SU-DHL-6 (cell line): ENCODE measurements around the gene FUT8.

ENCODE experiments used
- H2AFZ ChIP-seq: fragments of 200-600 bp; sonication (generic); 2 replicates; pipeline ENCODE4 v1.6.1; 2014; ENCODE audit warnings: low read depth, mild to moderate bottlenecking, moderate library complexity, mixed read lengths, antibody characterized with exemption, low read length; ENCODE audit not compliant: severe bottlenecking
- H3F3A ChIP-seq: fragments of 200-600 bp; shearing (Covaris generic); 2 replicates; pipeline ENCODE4 v1.6.0; 2016; ENCODE audit warnings: antibody characterized with exemption, mild to moderate bottlenecking; ENCODE audit not compliant: insufficient read depth
- H3K27ac ChIP-seq: fragments of 200-600 bp; sonication (generic); 2 replicates; pipeline ENCODE4 v1.5.1; 2016; ENCODE audit warnings: low read depth, mild to moderate bottlenecking, low read length, moderate library complexity, mixed read lengths
- H3K27me3 ChIP-seq: fragments of 200-600 bp; sonication (generic), shearing (Covaris generic); 2 replicates; pipeline ENCODE4 v1.6.0; 2014; ENCODE audit warnings: mild to moderate bottlenecking, low read length
- H3K36me3 ChIP-seq: fragments of 200-600 bp; sonication (generic); 2 replicates; pipeline ENCODE4 v1.6.1; 2014; ENCODE audit warnings: mild to moderate bottlenecking, low read length, mixed read lengths
- H3K4me2 ChIP-seq: fragments of 300-600, 200-600 bp; shearing (Covaris generic), sonication (generic); 2 replicates; pipeline ENCODE4 v1.6.0; 2014; ENCODE audit warnings: low read length, low read depth, mild to moderate bottlenecking; ENCODE audit not compliant: poor library complexity, severe bottlenecking
- H3K4me3 ChIP-seq: fragments of 200-600 bp; sonication (generic); 2 replicates; pipeline ENCODE4 v1.5.1; 2014; ENCODE audit warnings: antibody characterized with exemption, low read length, mild to moderate bottlenecking, mixed read lengths; ENCODE audit not compliant: insufficient read depth, poor library complexity, severe bottlenecking
- H3K79me2 ChIP-seq: fragments of 200-600 bp; sonication (generic); 2 replicates; pipeline ENCODE4 v1.6.1; 2014; ENCODE audit warnings: mild to moderate bottlenecking, low read length, moderate library complexity; ENCODE audit not compliant: insufficient read depth
- H3K9ac ChIP-seq: fragments of 200-600 bp; sonication (generic); 2 replicates; pipeline ENCODE4 v1.7.0; 2014; ENCODE audit warnings: mild to moderate bottlenecking, low read length
- H3K9me2 ChIP-seq: fragments of 200-600 bp; sonication (generic); replicated peaks from 2 replicates; pipeline ENCODE4 v1.6.1; 2014; ENCODE audit warnings: low read length; ENCODE audit not compliant: insufficient read depth
- H3K9me3 ChIP-seq: fragments of 200-600 bp; sonication (generic); 2 replicates; pipeline ENCODE4 v1.6.1; 2014; ENCODE audit warnings: low read length, mixed read lengths; ENCODE audit not compliant: insufficient read depth
- H4K20me1 ChIP-seq: fragments of 200-600 bp; sonication (generic); 2 replicates; pipeline ENCODE4 v1.6.1; 2014; ENCODE audit warnings: low read depth, mild to moderate bottlenecking, antibody characterized with exemption, low read length, moderate library complexity, mixed read lengths
- EZH2phosphoT487 ChIP-seq: fragments of 200-600 bp; sonication (generic), shearing (Covaris generic); conservative IDR thresholded peaks from 2 replicates; pipeline ENCODE4 v1.6.1; 2018; ENCODE audit warnings: mild to moderate bottlenecking, antibody characterized with exemption, low read length, moderate library complexity, mixed read lengths
- TF ChIP-seq, protein P1 (sequence below): fragments of 200-600 bp; sonication (generic); IDR thresholded peaks from one replicate; pipeline ENCODE4 v1.5.1; 2017; ENCODE audit warnings: antibody characterized with exemption, mild to moderate bottlenecking, low read length, moderate library complexity; ENCODE audit not compliant: insufficient read depth, poor library complexity, severe bottlenecking

FUT8 gene

DNA sequence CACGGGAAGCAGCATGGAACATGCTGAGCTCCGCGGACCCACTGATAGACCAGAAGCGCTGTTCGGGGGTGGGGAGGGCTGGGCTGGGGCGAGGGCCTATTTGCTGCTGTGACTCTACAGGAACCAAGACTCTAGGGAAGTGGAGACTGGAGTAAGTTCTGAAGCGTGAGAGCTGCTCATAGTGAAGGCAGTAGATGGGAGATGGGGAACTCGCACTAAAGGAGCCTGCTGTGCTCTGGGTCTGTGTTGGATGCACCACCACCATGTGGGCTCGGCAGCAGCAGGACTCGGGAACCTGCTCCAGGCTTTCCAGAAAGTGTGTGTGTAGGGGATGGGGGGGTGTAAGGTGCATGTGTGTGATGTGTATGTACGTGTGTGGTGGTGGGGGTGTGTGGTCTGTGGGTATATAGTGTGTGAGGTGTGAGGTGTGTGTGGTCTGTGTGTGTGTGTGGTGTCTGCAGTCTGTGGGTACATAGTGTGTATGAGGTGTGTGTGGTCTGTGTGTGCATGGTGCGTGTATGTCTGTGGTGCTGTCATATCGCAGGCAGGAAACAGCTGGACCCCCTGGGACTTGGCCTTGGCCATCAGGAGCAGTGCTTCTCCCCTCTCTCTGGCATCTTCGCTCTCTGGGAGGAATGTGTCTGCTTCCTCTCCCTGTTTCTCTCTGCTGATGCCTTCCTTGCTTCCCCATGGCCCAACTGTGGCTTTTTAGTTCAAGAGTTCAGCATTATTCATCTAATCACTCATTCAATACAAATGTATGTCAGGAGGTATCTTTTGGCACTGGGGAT, 378.9 kb downstream of the FUT8 start:
- Histone ChIP-seq H3K9ac (no peak overlapping the region), H3F3A (no peaks in the 10 kb centered on the region), H3K9me3 (no peaks in the 10 kb centered on the region), H3K27me3 (no peaks in the 10 kb centered on the region), H2AFZ (no peak overlapping the region), H3K27ac (no peak overlapping the region), H3K36me3 (no peaks in the 10 kb centered on the region), H3K9me2 (no peaks in the 10 kb centered on the region), H4K20me1 (no peaks in the 10 kb centered on the region), H3K79me2 (no peaks in the 10 kb centered on the region), H3K4me2 (no peak overlapping the region), H3K4me3 (no peak overlapping the region)
- no peak for TF ChIP-seq EZH2phosphoT487
- TF ChIP-seq, protein P1, sequence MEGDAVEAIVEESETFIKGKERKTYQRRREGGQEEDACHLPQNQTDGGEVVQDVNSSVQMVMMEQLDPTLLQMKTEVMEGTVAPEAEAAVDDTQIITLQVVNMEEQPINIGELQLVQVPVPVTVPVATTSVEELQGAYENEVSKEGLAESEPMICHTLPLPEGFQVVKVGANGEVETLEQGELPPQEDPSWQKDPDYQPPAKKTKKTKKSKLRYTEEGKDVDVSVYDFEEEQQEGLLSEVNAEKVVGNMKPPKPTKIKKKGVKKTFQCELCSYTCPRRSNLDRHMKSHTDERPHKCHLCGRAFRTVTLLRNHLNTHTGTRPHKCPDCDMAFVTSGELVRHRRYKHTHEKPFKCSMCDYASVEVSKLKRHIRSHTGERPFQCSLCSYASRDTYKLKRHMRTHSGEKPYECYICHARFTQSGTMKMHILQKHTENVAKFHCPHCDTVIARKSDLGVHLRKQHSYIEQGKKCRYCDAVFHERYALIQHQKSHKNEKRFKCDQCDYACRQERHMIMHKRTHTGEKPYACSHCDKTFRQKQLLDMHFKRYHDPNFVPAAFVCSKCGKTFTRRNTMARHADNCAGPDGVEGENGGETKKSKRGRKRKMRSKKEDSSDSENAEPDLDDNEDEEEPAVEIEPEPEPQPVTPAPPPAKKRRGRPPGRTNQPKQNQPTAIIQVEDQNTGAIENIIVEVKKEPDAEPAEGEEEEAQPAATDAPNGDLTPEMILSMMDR, result no peak

GRCh38 chr14:65792208-65792905, 379.8 kb downstream of the FUT8 start:
- no peak overlapping the region for H3K4me2 ChIP-seq
- no peak overlapping the region for H3K9ac ChIP-seq
- no peak overlapping the region for H3K4me3 ChIP-seq

More at GRCh38 chr14:65792208-65792905, 379.8 kb downstream of the FUT8 start:
- Histone ChIP-seq H4K20me1 (no peaks in the 10 kb centered on the region), H2AFZ (no peak overlapping the region), H3K36me3 (no peaks in the 10 kb centered on the region), H3K27me3 (no peaks in the 10 kb centered on the region), H3K27ac (no peak overlapping the region), H3K9me3 (no peaks in the 10 kb centered on the region), H3K9me2 (no peaks in the 10 kb centered on the region), H3K79me2 (no peaks in the 10 kb centered on the region), H3F3A (no peaks in the 10 kb centered on the region)
- TF ChIP-seq, protein P1, result no peak
- no peak for TF ChIP-seq EZH2phosphoT487
